Neural cell (in vitro differentiated cells): ENCODE results near the gene ASIC4. TPM values are rescaled to one million over a fixed set of nuclear protein-coding genes. Genes with fewer than 3 reads are reported as not detected.

Source experiments
- H2AFZ ChIP-seq: fragments of 200-600, 300-800 bp; sonication (generic), shearing (Covaris generic); 2 replicates; pipeline ENCODE4 v1.6.0; 2014; ENCODE audit warnings: low read depth, mild to moderate bottlenecking, antibody characterized with exemption, low read length, moderate library complexity
- H3F3A ChIP-seq: fragments of 200-600 bp; shearing (Covaris generic); 2 replicates; pipeline ENCODE4 v1.6.1; 2016; ENCODE audit warnings: mild to moderate bottlenecking, moderate library complexity, mixed read lengths, antibody characterized with exemption, low read length; ENCODE audit not compliant: insufficient read depth, poor library complexity, severe bottlenecking
- H3K27ac ChIP-seq: fragments of 200-600, 300-800 bp; sonication (generic), shearing (Covaris generic); 2 replicates; pipeline ENCODE4 v1.5.1; 2014; ENCODE audit warnings: mild to moderate bottlenecking, low read length, moderate library complexity
- H3K27me3 ChIP-seq: fragments of 300-800, 200-600 bp; sonication (generic), shearing (Covaris generic); 2 replicates; pipeline ENCODE4 v1.6.0; 2014; ENCODE audit warnings: mild to moderate bottlenecking, low read depth, low read length, moderate library complexity; ENCODE audit not compliant: insufficient read depth
- H3K36me3 ChIP-seq: fragments of 300-800, 200-600 bp; sonication (generic), shearing (Covaris generic); 2 replicates; pipeline ENCODE4 v1.5.1; 2014; ENCODE audit warnings: mild to moderate bottlenecking, antibody characterized with exemption, low read length, moderate library complexity; ENCODE audit not compliant: insufficient read depth
- H3K4me2 ChIP-seq: fragments of 300-800, 200-600 bp; sonication (generic), shearing (Covaris generic); 2 replicates; pipeline ENCODE4 v1.6.0; 2014; ENCODE audit warnings: mild to moderate bottlenecking, low read length
- H3K4me3 ChIP-seq: fragments of 300-800, 200-600 bp; sonication (generic), shearing (Covaris generic); 2 replicates; pipeline ENCODE4 v1.5.1; 2014; ENCODE audit warnings: mild to moderate bottlenecking, low read length, moderate library complexity
- H3K79me2 ChIP-seq: fragments of 200-600 bp; shearing (Covaris generic); replicated peaks from 2 replicates; pipeline ENCODE4 v1.6.0; 2014; ENCODE audit warnings: mild to moderate bottlenecking, low read length, moderate library complexity; ENCODE audit not compliant: insufficient read depth
- H3K9ac ChIP-seq: fragments of 300-800, 200-600 bp; sonication (generic), shearing (Covaris generic); 2 replicates; pipeline ENCODE4 v1.6.1; 2016; ENCODE audit warnings: mild to moderate bottlenecking, low read length, mixed read lengths
- H3K9me2 ChIP-seq: fragments of 200-600 bp; shearing (Covaris generic); 2 replicates; pipeline ENCODE4 v1.6.1; 2016; ENCODE audit warnings: mild to moderate bottlenecking, low read length, mixed read lengths; ENCODE audit not compliant: insufficient read depth
- H3K9me3 ChIP-seq: fragments of 200-600, 300-800 bp; sonication (generic), shearing (Covaris generic); 2 replicates; pipeline ENCODE4 v1.6.1; 2016; ENCODE audit warnings: mild to moderate bottlenecking, mixed run types, low read length, moderate library complexity, mixed read lengths
- H4K20me1 ChIP-seq: fragments of 200-600 bp; shearing (Covaris generic); 2 replicates; pipeline ENCODE4 v1.6.1; 2016; ENCODE audit warnings: mild to moderate bottlenecking, mixed run types; ENCODE audit not compliant: insufficient read depth
- CTCF ChIP-seq: fragments of 450-650 bp; IDR thresholded peaks from 2 replicates; pipeline ENCODE4 v1.5.1; 2014; ENCODE audit warnings: antibody characterized with exemption, mild to moderate bottlenecking, moderate library complexity; ENCODE audit not compliant: poor library complexity, severe bottlenecking
- EP300 ChIP-seq: fragments of 450-650 bp; conservative IDR thresholded peaks from 2 replicates; pipeline ENCODE4 v1.6.1; 2014; ENCODE audit warnings: antibody characterized with exemption, mild to moderate bottlenecking, moderate library complexity; ENCODE audit not compliant: poor library complexity, severe bottlenecking
- EZH2 ChIP-seq: fragments of 200-600, 300-800 bp; shearing (Covaris generic), sonication (generic); IDR thresholded peaks from 2 replicates; pipeline ENCODE4 v1.6.1; 2014; ENCODE audit warnings: antibody characterized with exemption, low read length, borderline replicate concordance, mild to moderate bottlenecking; ENCODE audit not compliant: insufficient read depth, poor library complexity, severe bottlenecking
- MXI1 ChIP-seq: fragments of 450-650 bp; conservative IDR thresholded peaks from 2 replicates; pipeline ENCODE4 v1.6.1; 2014; ENCODE audit warnings: antibody characterized with exemption, mild to moderate bottlenecking; ENCODE audit not compliant: poor library complexity, severe bottlenecking
- POLR2AphosphoS5 ChIP-seq: IDR thresholded peaks from 2 replicates; pipeline ENCODE4 v1.6.1; 2012
- RAD21 ChIP-seq: fragments of 450-650 bp; conservative IDR thresholded peaks from 2 replicates; pipeline ENCODE4 v1.6.1; 2014; ENCODE audit warnings: antibody characterized with exemption, mild to moderate bottlenecking, moderate library complexity
- SMC3 ChIP-seq: fragments of 450-650 bp; conservative IDR thresholded peaks from 2 replicates; pipeline ENCODE4 v1.6.1; 2014; ENCODE audit warnings: antibody characterized with exemption, mild to moderate bottlenecking, moderate library complexity; ENCODE audit not compliant: poor library complexity
- TAF1 ChIP-seq: IDR thresholded peaks from 2 replicates; pipeline ENCODE4 v1.6.1; 2012; ENCODE audit warnings: low read depth
- polyA plus RNA-seq: library from polyadenylated mRNA; depleted of rRNA; stranded (reverse); fragments of >200 nt; gene quantifications from 2 replicates; pipeline ENCODE4 v1.2.3, GENCODE V29; 2014
- TF ChIP-seq, protein P1 (sequence below): IDR thresholded peaks from 2 replicates; pipeline ENCODE4 v1.6.1; 2012; ENCODE audit warnings: borderline replicate concordance

Gene ASIC4
- polyA plus RNA-seq, 1 donor from 2014 or later, result 2.7 TPM

GRCh38 chr2:219483451-219484342, 30.6 kb upstream of the ASIC4 start:
- H3K4me2 ChIP-seq, result no peak overlapping the region

DNA sequence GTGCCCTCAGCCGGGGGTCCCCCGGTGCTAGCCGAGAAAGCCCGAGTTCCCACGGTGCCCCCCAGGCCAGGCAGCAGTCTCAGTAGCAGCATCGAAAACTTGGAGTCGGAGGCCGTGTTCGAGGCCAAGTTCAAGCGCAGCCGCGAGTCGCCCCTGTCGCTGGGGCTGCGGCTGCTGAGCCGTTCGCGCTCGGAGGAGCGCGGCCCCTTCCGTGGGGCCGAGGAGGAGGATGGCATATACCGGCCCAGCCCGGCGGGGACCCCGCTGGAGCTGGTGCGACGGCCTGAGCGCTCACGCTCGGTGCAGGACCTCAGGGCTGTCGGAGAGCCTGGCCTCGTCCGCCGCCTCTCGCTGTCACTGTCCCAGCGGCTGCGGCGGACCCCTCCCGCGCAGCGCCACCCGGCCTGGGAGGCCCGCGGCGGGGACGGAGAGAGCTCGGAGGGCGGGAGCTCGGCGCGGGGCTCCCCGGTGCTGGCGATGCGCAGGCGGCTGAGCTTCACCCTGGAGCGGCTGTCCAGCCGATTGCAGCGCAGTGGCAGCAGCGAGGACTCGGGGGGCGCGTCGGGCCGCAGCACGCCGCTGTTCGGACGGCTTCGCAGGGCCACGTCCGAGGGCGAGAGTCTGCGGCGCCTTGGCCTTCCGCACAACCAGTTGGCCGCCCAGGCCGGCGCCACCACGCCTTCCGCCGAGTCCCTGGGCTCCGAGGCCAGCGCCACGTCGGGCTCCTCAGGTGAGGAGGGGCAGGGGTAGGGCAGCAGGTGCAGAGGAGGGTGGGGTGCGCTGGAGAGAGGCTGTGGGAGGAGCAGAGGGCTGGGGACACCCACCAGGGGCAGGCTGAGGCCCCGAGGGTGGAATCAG, 29.7 kb upstream of the ASIC4 start:
- no peaks in the 10 kb centered on the region for H3K79me2 ChIP-seq
- peaks cover 56% of the 10 kb centered on the region for H3K27me3 ChIP-seq
- no peaks in the 10 kb centered on the region for H4K20me1 ChIP-seq
- H3K36me3 ChIP-seq, result no peaks in the 10 kb centered on the region
- no peaks in the 10 kb centered on the region for H3F3A ChIP-seq
- no peaks in the 10 kb centered on the region for H3K9me2 ChIP-seq
- peak overlapping the region; percentile 53 for H3K4me3 ChIP-seq
- no peak overlapping the region for H3K27ac ChIP-seq
- H3K4me2 ChIP-seq, result no peak overlapping the region
- no peak overlapping the region for H3K9ac ChIP-seq
- H2AFZ ChIP-seq, result no peak overlapping the region
- no peaks in the 10 kb centered on the region for H3K9me3 ChIP-seq
- TF ChIP-seq EZH2 (peak; percentile 56), CTCF (no peak), RAD21 (no peak)
- TF ChIP-seq, protein P1, sequence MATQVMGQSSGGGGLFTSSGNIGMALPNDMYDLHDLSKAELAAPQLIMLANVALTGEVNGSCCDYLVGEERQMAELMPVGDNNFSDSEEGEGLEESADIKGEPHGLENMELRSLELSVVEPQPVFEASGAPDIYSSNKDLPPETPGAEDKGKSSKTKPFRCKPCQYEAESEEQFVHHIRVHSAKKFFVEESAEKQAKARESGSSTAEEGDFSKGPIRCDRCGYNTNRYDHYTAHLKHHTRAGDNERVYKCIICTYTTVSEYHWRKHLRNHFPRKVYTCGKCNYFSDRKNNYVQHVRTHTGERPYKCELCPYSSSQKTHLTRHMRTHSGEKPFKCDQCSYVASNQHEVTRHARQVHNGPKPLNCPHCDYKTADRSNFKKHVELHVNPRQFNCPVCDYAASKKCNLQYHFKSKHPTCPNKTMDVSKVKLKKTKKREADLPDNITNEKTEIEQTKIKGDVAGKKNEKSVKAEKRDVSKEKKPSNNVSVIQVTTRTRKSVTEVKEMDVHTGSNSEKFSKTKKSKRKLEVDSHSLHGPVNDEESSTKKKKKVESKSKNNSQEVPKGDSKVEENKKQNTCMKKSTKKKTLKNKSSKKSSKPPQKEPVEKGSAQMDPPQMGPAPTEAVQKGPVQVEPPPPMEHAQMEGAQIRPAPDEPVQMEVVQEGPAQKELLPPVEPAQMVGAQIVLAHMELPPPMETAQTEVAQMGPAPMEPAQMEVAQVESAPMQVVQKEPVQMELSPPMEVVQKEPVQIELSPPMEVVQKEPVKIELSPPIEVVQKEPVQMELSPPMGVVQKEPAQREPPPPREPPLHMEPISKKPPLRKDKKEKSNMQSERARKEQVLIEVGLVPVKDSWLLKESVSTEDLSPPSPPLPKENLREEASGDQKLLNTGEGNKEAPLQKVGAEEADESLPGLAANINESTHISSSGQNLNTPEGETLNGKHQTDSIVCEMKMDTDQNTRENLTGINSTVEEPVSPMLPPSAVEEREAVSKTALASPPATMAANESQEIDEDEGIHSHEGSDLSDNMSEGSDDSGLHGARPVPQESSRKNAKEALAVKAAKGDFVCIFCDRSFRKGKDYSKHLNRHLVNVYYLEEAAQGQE, result no peak

More at GRCh38 chr2:219483451-219484342, 30.6 kb upstream of the ASIC4 start:
- no peak overlapping the region for H3K27ac ChIP-seq
- H3K36me3 ChIP-seq, result no peaks in the 10 kb centered on the region
- no peaks in the 10 kb centered on the region for H3K79me2 ChIP-seq
- H3K4me3 ChIP-seq, result peak overlapping the region; percentile 53
- no peak overlapping the region for H2AFZ ChIP-seq
- H3K9ac ChIP-seq, result no peak overlapping the region
- peaks cover 56% of the 10 kb centered on the region for H3K27me3 ChIP-seq
- no peaks in the 10 kb centered on the region for H3K9me3 ChIP-seq
- no peaks in the 10 kb centered on the region for H3F3A ChIP-seq
- H4K20me1 ChIP-seq, result no peaks in the 10 kb centered on the region
- TF ChIP-seq MXI1 (no peak), TAF1 (no peak), SMC3 (no peak), CTCF (no peak), RAD21 (no peak), POLR2AphosphoS5 (no peak), EZH2 (no peak), EP300 (no peak)
- TF ChIP-seq, protein P1, result no peak
- no peaks in the 10 kb centered on the region for H3K9me2 ChIP-seq
